HG03558 (cell line): ENCODE measurements around the gene DNAH5.

Experiments
- ATAC-seq: cut with Tn5 transposase; IDR thresholded peaks from one replicate; pipeline ENCODE4 v1.9.1; 2021; ENCODE audit warnings: moderate number of reproducible peaks; ENCODE audit not compliant: unreplicated experiment; ENCODE audit errors: extremely low read depth

Gene DNAH5

DNA sequence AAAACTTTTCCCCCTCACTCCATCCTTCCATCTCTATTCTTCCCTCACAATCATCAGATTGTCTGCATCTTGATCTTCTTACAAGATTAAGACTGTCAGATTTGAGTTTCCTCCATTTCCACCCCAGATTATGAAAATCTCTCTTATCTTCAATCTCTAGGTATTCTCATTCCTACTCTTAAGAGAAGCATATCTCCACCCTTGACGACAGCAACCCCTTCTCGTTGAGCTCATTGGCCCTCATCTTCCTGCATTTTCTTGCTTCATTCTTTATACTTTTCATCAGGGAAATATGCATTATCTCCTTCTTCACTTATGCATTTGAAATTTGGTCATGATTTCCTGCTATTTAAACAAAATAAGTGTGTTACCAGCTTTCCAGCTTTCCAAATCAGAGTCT lies 301.3 kb downstream of the DNAH5 start:
- no peak for ATAC-seq
